ENCODE measurements around the gene ST3GAL6. TPM values are rescaled to one million over a fixed set of nuclear protein-coding genes. Genes with fewer than 3 reads are reported as not detected.
A peak's percentile ranks its signal among the peaks of the same experiment; 100 is the strongest.

The ST3GAL6 gene
- total and polyA plus RNA-seq, 8 donors = 10.9 to 30.8 (median 18.8) TPM

DNA sequence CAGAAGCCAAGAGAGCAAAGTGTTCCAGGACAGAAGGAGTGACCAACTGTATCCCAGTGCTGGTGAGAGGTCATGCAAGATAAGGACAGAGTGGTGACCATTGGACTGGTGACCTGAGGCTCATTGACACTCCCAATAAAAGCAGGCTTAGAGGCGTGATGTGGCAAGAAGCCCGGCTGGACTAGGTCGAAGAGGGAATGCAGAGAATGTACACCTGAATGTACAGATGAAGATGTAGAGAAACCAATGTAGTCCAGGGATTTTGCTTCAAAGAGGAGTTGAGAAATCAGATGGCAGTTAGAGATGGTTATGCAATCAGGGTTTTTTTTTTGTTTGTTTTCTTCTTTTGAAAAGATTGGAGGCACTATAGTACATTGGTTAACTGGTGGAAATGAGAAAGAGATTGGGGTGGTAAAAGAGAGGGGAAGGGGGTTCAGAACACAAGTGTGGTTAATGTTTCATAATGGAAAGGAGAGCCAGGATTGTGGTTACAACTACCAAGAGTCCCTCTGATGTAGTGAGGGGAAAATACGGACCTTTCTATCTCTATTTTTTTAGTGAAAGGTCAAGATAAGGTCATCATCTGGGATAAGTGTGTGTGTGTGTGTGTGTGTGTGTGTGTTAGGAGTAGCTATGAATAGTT is 23.3 kb downstream of the ST3GAL6 start:
- Histone ChIP-seq H3K4me1 (peaks cover 6 to 27% of the 10 kb centered on the region in 2 donors), H3K9me3 (no peaks in the 10 kb centered on the region), H3K27ac (no peak overlapping the region), H3K4me3 (no peak overlapping the region), H3K36me3 (peaks cover 0 to 31% of the 10 kb centered on the region in 2 donors), H3K27me3 (no peaks in the 10 kb centered on the region)
- DNase-seq (no peak), ATAC-seq (no peak)
- intact Hi-C loops (cut with DNase I) = no loop called here
- TF ChIP-seq CTCF (IDR thresholded peaks at IDR 0.05) = no peak

- Histone ChIP-seq H3K27me3 (no peaks in the 10 kb centered on the region), H3K9me3 (no peaks in the 10 kb centered on the region), H3K4me1 (peaks cover 6 to 27% of the 10 kb centered on the region in 2 donors), H3K4me3 (no peak overlapping the region), H3K27ac (no peak overlapping the region), H3K36me3 (peaks cover 0 to 28% of the 10 kb centered on the region in 2 donors)
- DNase-seq = no peak
- intact Hi-C loops (cut with DNase I) = no loop called here
- no peak for TF ChIP-seq CTCF (IDR thresholded peaks at IDR 0.05)
- no peak for ATAC-seq
Observed at GRCh38 chr3:98787181-98787580, 24.0 kb downstream of the ST3GAL6 start.

DNA sequence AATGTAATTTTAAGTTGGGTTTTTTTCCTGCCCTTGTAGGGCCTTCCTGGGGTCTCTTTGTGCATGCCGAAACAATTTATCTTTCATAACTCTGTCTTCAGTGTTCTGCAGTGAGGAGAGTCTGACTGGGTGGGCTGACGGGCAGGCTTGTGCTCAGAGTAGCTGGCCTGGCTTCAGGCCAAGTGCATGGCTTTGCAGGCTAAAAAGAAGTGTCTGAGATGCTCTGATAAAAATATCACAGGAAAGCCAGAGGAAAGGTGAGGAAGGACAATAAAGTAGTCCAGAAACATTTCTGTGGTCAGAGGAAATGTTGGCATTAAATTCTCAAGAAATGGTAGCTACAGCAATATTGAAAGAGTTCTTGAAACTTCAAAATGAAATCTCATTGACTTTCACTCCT is 25.5 kb downstream of the ST3GAL6 start:
- Histone ChIP-seq H3K27me3 (no peaks in the 10 kb centered on the region), H3K27ac (no peak overlapping the region), H3K4me3 (no peak overlapping the region), H3K9me3 (no peaks in the 10 kb centered on the region), H3K4me1 (peaks cover 6 to 27% of the 10 kb centered on the region in 2 donors), H3K36me3 (peaks cover 0 to 18% of the 10 kb centered on the region in 2 donors)
- ATAC-seq = no peak
- no peak for TF ChIP-seq CTCF (IDR thresholded peaks at IDR 0.05)
- intact Hi-C loops (cut with DNase I) = no loop called here
- peak in 2 of 4 donors; percentile 24 to 32 for DNase-seq

GRCh38 chr3:98791341-98792325 is 28.5 kb downstream of the ST3GAL6 start:
- no peak for TF ChIP-seq CTCF (IDR thresholded peaks at IDR 0.05)
- no peak for ATAC-seq
- Histone ChIP-seq H3K4me1 (peaks cover 0 to under 1% of the 10 kb centered on the region in 2 donors), H3K4me3 (no peak overlapping the region), H3K36me3 (peaks cover 0 to 34% of the 10 kb centered on the region in 2 donors), H3K27ac (no peak overlapping the region), H3K9me3 (no peaks in the 10 kb centered on the region), H3K27me3 (no peaks in the 10 kb centered on the region)
- intact Hi-C loops (cut with DNase I) = no loop called here
- no peak for DNase-seq

GRCh38 chr3:98793971-98794370 is 30.8 kb downstream of the ST3GAL6 start:
- no peak for TF ChIP-seq CTCF (IDR thresholded peaks at IDR 0.05)
- H3K36me3 ChIP-seq = peaks cover 0 to 20% of the 10 kb centered on the region in 2 donors
- no peaks in the 10 kb centered on the region for H3K4me1 ChIP-seq
- no peaks in the 10 kb centered on the region for H3K27me3 ChIP-seq
- intact Hi-C loops (cut with DNase I) = no loop called here
- no peak overlapping the region for H3K27ac ChIP-seq
- H3K4me3 ChIP-seq = no peak overlapping the region
- ATAC-seq (no peak), DNase-seq (no peak)
- H3K9me3 ChIP-seq = no peaks in the 10 kb centered on the region

Data from left lung (tissue), 10 donors.